H9 (cell line): Measurements from ENCODE around the gene TMEM108. TPM values are rescaled to one million over a fixed set of nuclear protein-coding genes. Genes with fewer than 3 reads are reported as not detected.

Experiments used
- DNase-seq: peaks from one replicate; pipeline ENCODE4 v3.0.0-alpha.2; 2017
- H2AFZ ChIP-seq: one replicate; pipeline ENCODE4 v1.6.1; 2013; ENCODE audit warnings: mild to moderate bottlenecking, low read length, control low read depth, moderate library complexity
- H2AK5ac ChIP-seq: 2 replicates; pipeline ENCODE4 v1.6.1; 2013; ENCODE audit warnings: low read length, control low read depth, mixed read lengths; ENCODE audit not compliant: insufficient read length
- H2BK120ac ChIP-seq: one replicate; pipeline ENCODE4 v1.6.1; 2013; ENCODE audit warnings: low read depth, mild to moderate bottlenecking, low read length, control low read depth, inconsistent platforms; ENCODE audit not compliant: poor library complexity, severe bottlenecking
- H2BK12ac ChIP-seq: 2 replicates; pipeline ENCODE4 v1.6.1; 2013; ENCODE audit warnings: low read length, control low read depth, mixed read lengths, low read depth; ENCODE audit not compliant: insufficient read length
- H2BK15ac ChIP-seq: 2 replicates; pipeline ENCODE4 v1.6.1; 2013; ENCODE audit warnings: low read depth, low read length, control low read depth
- H2BK20ac ChIP-seq: one replicate; pipeline ENCODE4 v1.6.1; 2013; ENCODE audit warnings: low read depth, mild to moderate bottlenecking, low read length, control low read depth, inconsistent platforms; ENCODE audit not compliant: poor library complexity, severe bottlenecking
- H2BK5ac ChIP-seq: 2 replicates; pipeline ENCODE4 v1.6.1; 2013; ENCODE audit warnings: low read length, control low read depth, mixed read lengths; ENCODE audit not compliant: insufficient read length
- H3K14ac ChIP-seq: 2 replicates; pipeline ENCODE4 v1.6.1; 2013; ENCODE audit warnings: low read length, control low read depth; ENCODE audit not compliant: insufficient read depth
- H3K18ac ChIP-seq: 2 replicates; pipeline ENCODE4 v1.6.1; 2013; ENCODE audit warnings: low read depth, mild to moderate bottlenecking, mixed read lengths, low read length, control low read depth; ENCODE audit not compliant: insufficient read length
- H3K23ac ChIP-seq: 2 replicates; pipeline ENCODE4 v1.6.1; 2013; ENCODE audit warnings: low read length, control low read depth, mixed read lengths, low read depth; ENCODE audit not compliant: insufficient read length
- H3K23me2 ChIP-seq: 2 replicates; pipeline ENCODE4 v1.6.1; 2013; ENCODE audit warnings: low read depth, mild to moderate bottlenecking, mixed read lengths, low read length, control low read depth; ENCODE audit not compliant: insufficient read length, poor library complexity, severe bottlenecking
- H3K27ac ChIP-seq: 2 replicates; pipeline ENCODE4 v1.5.1; 2013; ENCODE audit warnings: low read length, control low read depth, mixed read lengths, low read depth; ENCODE audit not compliant: insufficient read length
- H3K27me3 ChIP-seq: 2 replicates; pipeline ENCODE4 v1.6.1; 2013; ENCODE audit warnings: low read length, control low read depth, inconsistent platforms; ENCODE audit not compliant: insufficient read depth
- H3K4ac ChIP-seq: 2 replicates; pipeline ENCODE4 v1.6.1; 2013; ENCODE audit warnings: low read depth, mild to moderate bottlenecking, control low read depth, inconsistent platforms, low read length, moderate library complexity
- H3K4me1 ChIP-seq: 2 replicates; pipeline ENCODE4 v1.6.1; 2013; ENCODE audit warnings: low read length, control low read depth, inconsistent platforms; ENCODE audit not compliant: insufficient read depth
- H3K4me2 ChIP-seq: 2 replicates; pipeline ENCODE4 v1.6.1; 2013; ENCODE audit warnings: low read length, control low read depth, mixed read lengths; ENCODE audit not compliant: insufficient read length, insufficient read depth
- H3K56ac ChIP-seq: 2 replicates; pipeline ENCODE4 v1.6.1; 2013; ENCODE audit warnings: low read depth, mild to moderate bottlenecking, mixed read lengths, low read length, control low read depth; ENCODE audit not compliant: insufficient read length
- H3K79me1 ChIP-seq: 2 replicates; pipeline ENCODE4 v1.6.1; 2013; ENCODE audit warnings: low read depth, mild to moderate bottlenecking, moderate library complexity, low read length, control low read depth, inconsistent platforms; ENCODE audit not compliant: insufficient read depth, poor library complexity, severe bottlenecking
- H3K79me2 ChIP-seq: 2 replicates; pipeline ENCODE4 v1.6.1; 2013; ENCODE audit warnings: low read length, control low read depth, inconsistent platforms; ENCODE audit not compliant: insufficient read depth
- H3K9ac ChIP-seq: 2 replicates; pipeline ENCODE4 v1.6.1; 2013; ENCODE audit warnings: low read length, control low read depth, mixed read lengths; ENCODE audit not compliant: insufficient read length; ENCODE audit errors: extremely low read depth
- H3K9me3 ChIP-seq: one replicate; pipeline ENCODE4 v1.6.1; 2013; ENCODE audit warnings: low read depth, low read length, inconsistent platforms; ENCODE audit not compliant: control insufficient read depth
- H3T11ph ChIP-seq: one replicate; pipeline ENCODE4 v1.6.1; 2013; ENCODE audit warnings: mild to moderate bottlenecking, low read length, control low read depth, inconsistent platforms
- H4K20me1 ChIP-seq: one replicate; pipeline ENCODE4 v1.6.1; 2013; ENCODE audit not compliant: control insufficient read depth, insufficient read length, insufficient read depth
- H4K5ac ChIP-seq: 2 replicates; pipeline ENCODE4 v1.6.1; 2013; ENCODE audit warnings: low read depth, mild to moderate bottlenecking, mixed read lengths, low read length, control low read depth; ENCODE audit not compliant: insufficient read length
- H4K8ac ChIP-seq: replicated peaks from 2 replicates; pipeline ENCODE4 v1.6.1; 2013; ENCODE audit warnings: low read length, control low read depth, mixed read lengths, low read depth; ENCODE audit not compliant: insufficient read length
- H4K91ac ChIP-seq: 2 replicates; pipeline ENCODE4 v1.6.1; 2013; ENCODE audit warnings: low read depth, mild to moderate bottlenecking, moderate library complexity, mixed read lengths, low read length, control low read depth; ENCODE audit not compliant: insufficient read length
- H3K27ac Mint-ChIP-seq, 3 experiments: 2 replicates in 2 of 3; 3 replicates in 1 of 3; pipeline ENCODE4 v1.8.0; 2020 to 2021; ENCODE audit warnings: mixed read lengths in 3 of 3, mild to moderate bottlenecking in 1 of 3, moderate library complexity in 1 of 3
- H3K27me3 Mint-ChIP-seq: 2 replicates; pipeline ENCODE4 v1.8.0; 2021; ENCODE audit warnings: low read depth, mild to moderate bottlenecking, moderate library complexity, mixed read lengths
- H3K36me3 Mint-ChIP-seq, 3 experiments: 2 replicates in 2 of 3; 3 replicates in 1 of 3; pipeline ENCODE4 v1.8.0; 2020 to 2021; ENCODE audit warnings: low read depth in 3 of 3, mixed read lengths in 3 of 3; ENCODE audit not compliant: insufficient read depth in 1 of 3
- H3K4me1 Mint-ChIP-seq, 2 experiments: 2 replicates each; pipeline ENCODE4 v1.8.0; 2020; ENCODE audit warnings: mixed read lengths in 2 of 2
- H3K4me3 Mint-ChIP-seq, 2 experiments: 2 replicates in 1 of 2; 3 replicates in 1 of 2; pipeline ENCODE4 v1.8.0; 2020 to 2021; ENCODE audit warnings: mild to moderate bottlenecking in 2 of 2, mixed read lengths in 2 of 2, moderate library complexity in 1 of 2
- H3K9me3 Mint-ChIP-seq, 2 experiments: 2 replicates in 1 of 2; 3 replicates in 1 of 2; pipeline ENCODE4 v1.8.0; 2020; ENCODE audit warnings: mild to moderate bottlenecking in 2 of 2, mixed read lengths in 2 of 2, moderate library complexity in 1 of 2
- total RNA-seq: library from RNA; stranded (reverse); gene quantifications from 2 replicates; pipeline ENCODE4 v1.2.1, GENCODE V29; 2021
- TF ChIP-seq, protein P1 (sequence below): fragments of 200-600 bp; sonication (generic); conservative IDR thresholded peaks from 3 replicates; pipeline ENCODE4 v1.8.0; 2021; ENCODE audit warnings: antibody characterized with exemption, mild to moderate bottlenecking

TMEM108 gene
- total RNA-seq, 1 experiment from 2014 or later, result 5.0 TPM

DNA sequence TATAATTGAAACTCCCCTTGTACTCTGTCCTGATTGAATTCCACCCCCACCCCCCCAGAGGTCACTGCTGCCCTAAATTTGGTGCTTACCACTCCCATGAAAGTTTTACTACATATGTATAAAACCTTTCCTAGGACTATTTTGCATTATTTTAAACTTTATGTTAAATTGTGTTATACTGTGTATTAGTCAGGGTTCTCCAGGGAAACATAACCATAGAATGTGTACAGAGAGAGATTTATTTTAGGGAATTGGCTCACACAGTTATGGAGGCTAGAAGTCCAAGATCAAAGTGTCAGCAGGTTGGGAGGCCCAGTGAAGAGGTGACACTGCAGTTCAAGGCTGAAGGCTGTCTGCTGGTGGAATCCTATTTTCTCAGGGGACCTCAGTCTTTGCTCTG, 390.9 kb downstream of the TMEM108 start:
- Histone ChIP-seq H3K23ac (no peak overlapping the region), H3K79me1 (no peaks in the 10 kb centered on the region), H3K4ac (no peak overlapping the region), H3K4me1 (no peaks in the 10 kb centered on the region), H4K8ac (no peak overlapping the region), H2BK5ac (no peak overlapping the region), H3T11ph (no peak overlapping the region), H2AK5ac (no peak overlapping the region), H3K18ac (no peak overlapping the region), H2BK20ac (no peak overlapping the region), H4K5ac (no peak overlapping the region), H3K9ac (no peak overlapping the region), H3K9me3 (no peaks in the 10 kb centered on the region), H2AFZ (no peak overlapping the region), H4K20me1 (no peaks in the 10 kb centered on the region), H2BK15ac (no peak overlapping the region), H3K79me2 (no peaks in the 10 kb centered on the region), H2BK12ac (no peak overlapping the region), H3K14ac (no peak overlapping the region), H3K27ac (no peak overlapping the region), H4K91ac (no peak overlapping the region), H2BK120ac (no peak overlapping the region), H3K23me2 (no peaks in the 10 kb centered on the region), H3K56ac (no peak overlapping the region), H3K27me3 (no peaks in the 10 kb centered on the region), H3K4me2 (no peak overlapping the region)
- peaks cover 7 to 10% of the 10 kb centered on the region in 2 experiments; a peak in 3 of 4 replicates for H3K4me1 Mint-ChIP-seq
- no peaks in the 10 kb centered on the region; a peak in 1 of 5 replicates for H3K9me3 Mint-ChIP-seq
- no peaks in the 10 kb centered on the region; the same call in 1 of the 2 replicates for H3K27me3 Mint-ChIP-seq
- H3K4me3 Mint-ChIP-seq, result no peak overlapping the region
- TF ChIP-seq, protein P1, sequence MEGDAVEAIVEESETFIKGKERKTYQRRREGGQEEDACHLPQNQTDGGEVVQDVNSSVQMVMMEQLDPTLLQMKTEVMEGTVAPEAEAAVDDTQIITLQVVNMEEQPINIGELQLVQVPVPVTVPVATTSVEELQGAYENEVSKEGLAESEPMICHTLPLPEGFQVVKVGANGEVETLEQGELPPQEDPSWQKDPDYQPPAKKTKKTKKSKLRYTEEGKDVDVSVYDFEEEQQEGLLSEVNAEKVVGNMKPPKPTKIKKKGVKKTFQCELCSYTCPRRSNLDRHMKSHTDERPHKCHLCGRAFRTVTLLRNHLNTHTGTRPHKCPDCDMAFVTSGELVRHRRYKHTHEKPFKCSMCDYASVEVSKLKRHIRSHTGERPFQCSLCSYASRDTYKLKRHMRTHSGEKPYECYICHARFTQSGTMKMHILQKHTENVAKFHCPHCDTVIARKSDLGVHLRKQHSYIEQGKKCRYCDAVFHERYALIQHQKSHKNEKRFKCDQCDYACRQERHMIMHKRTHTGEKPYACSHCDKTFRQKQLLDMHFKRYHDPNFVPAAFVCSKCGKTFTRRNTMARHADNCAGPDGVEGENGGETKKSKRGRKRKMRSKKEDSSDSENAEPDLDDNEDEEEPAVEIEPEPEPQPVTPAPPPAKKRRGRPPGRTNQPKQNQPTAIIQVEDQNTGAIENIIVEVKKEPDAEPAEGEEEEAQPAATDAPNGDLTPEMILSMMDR, result no peak
- H3K27ac Mint-ChIP-seq, result no peak overlapping the region
- no peak for DNase-seq
- H3K36me3 Mint-ChIP-seq, result no peaks in the 10 kb centered on the region
